ENCODE results near the gene BBS5.
"Not testable (repeated sequence)": the region's sequence is repeated elsewhere in the genome, so short reads cannot be mapped to it uniquely, and the experiment has no call there.

BBS5 gene

GRCh38 chr2:169479257-169480078 lies at the start of gene BBS5:
BBS5 (plus strand) TSS chr2:169479494; CDS start chr2:169479554, 60 bp downstream.
- DNase-seq (ENCODE audit: low spot score) = peak; percentile 73
- no peak for FAIRE-seq

- FAIRE-seq; DNase-seq (ENCODE audit: low spot score): not testable (repeated sequence)
Measured at GRCh38 chr2:169431772-169432171, 47.5 kb upstream of the BBS5 start.

GRCh38 chr2:169434236-169434635 lies 45.1 kb upstream of the BBS5 start:
- DNase-seq (ENCODE audit: low spot score); FAIRE-seq: not testable (repeated sequence)

GRCh38 chr2:169438466-169439072 lies 40.7 kb upstream of the BBS5 start:
- no peak for FAIRE-seq
- no peak for DNase-seq (ENCODE audit: low spot score)

GRCh38 chr2:169439900-169440299 lies 39.4 kb upstream of the BBS5 start:
- no peak for DNase-seq (ENCODE audit: low spot score)
- FAIRE-seq = no peak

GRCh38 chr2:169446452-169446851 lies 32.8 kb upstream of the BBS5 start:
- no peak for FAIRE-seq
- no peak for DNase-seq (ENCODE audit: low spot score)

- DNase-seq (ENCODE audit: low spot score) = no peak
- FAIRE-seq = no peak
Measured at GRCh38 chr2:169448316-169448715, 31.0 kb upstream of the BBS5 start.

GRCh38 chr2:169448865-169449264 lies 30.4 kb upstream of the BBS5 start:
- DNase-seq (ENCODE audit: low spot score) (no peak), FAIRE-seq (no peak)

GRCh38 chr2:169452080-169452479 lies 27.2 kb upstream of the BBS5 start:
- no peak for FAIRE-seq

GRCh38 chr2:169453044-169453443 lies 26.2 kb upstream of the BBS5 start:
- FAIRE-seq; DNase-seq (ENCODE audit: low spot score): not testable (repeated sequence)

More at GRCh38 chr2:169452080-169452479, 27.2 kb upstream of the BBS5 start:
- DNase-seq (ENCODE audit: low spot score) = peak; percentile 36

GRCh38 chr2:169461143-169461542 lies 18.2 kb upstream of the BBS5 start:
- no peak for DNase-seq (ENCODE audit: low spot score)
- FAIRE-seq = no peak

- FAIRE-seq (no peak), DNase-seq (ENCODE audit: low spot score) (peak; percentile 13)
Measured at GRCh38 chr2:169462896-169463695, 16.2 kb upstream of the BBS5 start.

- no peak for FAIRE-seq
- no peak for DNase-seq (ENCODE audit: low spot score)
Measured at GRCh38 chr2:169464466-169464865, 14.8 kb upstream of the BBS5 start.

- DNase-seq (ENCODE audit: low spot score) (no peak), FAIRE-seq (no peak)
Measured at GRCh38 chr2:169464882-169465281, 14.4 kb upstream of the BBS5 start.

GRCh38 chr2:169468841-169469240 lies 10.5 kb upstream of the BBS5 start:
- FAIRE-seq (no peak), DNase-seq (ENCODE audit: low spot score) (no peak)

GRCh38 chr2:169469952-169470572 lies 9.2 kb upstream of the BBS5 start:
- DNase-seq (ENCODE audit: low spot score) = no peak
- FAIRE-seq = no peak

- no peak for FAIRE-seq
- no peak for DNase-seq (ENCODE audit: low spot score)
Measured at GRCh38 chr2:169472249-169472648, 7.0 kb upstream of the BBS5 start.

- FAIRE-seq (no peak), DNase-seq (ENCODE audit: low spot score) (peak; percentile 25)
Measured at GRCh38 chr2:169476459-169476858, 2.8 kb upstream of the BBS5 start.

GRCh38 chr2:169478339-169478738 lies 955 bp upstream of the BBS5 start:
- FAIRE-seq = no peak
- DNase-seq (ENCODE audit: low spot score) = no peak

GRCh38 chr2:169478745-169479256 lies 493 bp upstream of the BBS5 start:
- no peak for FAIRE-seq
- DNase-seq (ENCODE audit: low spot score) = no peak

- DNase-seq (ENCODE audit: low spot score) (no peak), FAIRE-seq (no peak)
Measured at GRCh38 chr2:169480079-169480465, 778 bp downstream of the BBS5 start.
